HepG2 (cell line): ENCODE measurements around the gene PRR11. TPM values are rescaled to one million over a fixed set of nuclear protein-coding genes. Genes with fewer than 3 reads are reported as not detected.

Source experiments
- ATF2 ChIP-seq: sonication (generic); formaldehyde crosslinking; IDR thresholded peaks from 2 replicates; pipeline ENCODE4 v1.4.0; 2020; ENCODE audit warnings: missing genetic modification reagents
- ATF7-NPFF ChIP-seq: sonication (generic); formaldehyde crosslinking; IDR thresholded peaks from 2 replicates; pipeline ENCODE4 v1.8.1; 2023; ENCODE audit warnings: mild to moderate bottlenecking, low read depth, missing genetic modification reagents, moderate library complexity
- HINFP ChIP-seq: sonication (generic); formaldehyde crosslinking; IDR thresholded peaks from 2 replicates; pipeline ENCODE4 v1.4.0; 2020; ENCODE audit warnings: low read depth, mild to moderate bottlenecking, missing genetic modification reagents
- MAF1 ChIP-seq: sonication (generic); formaldehyde crosslinking; IDR thresholded peaks from 2 replicates; pipeline ENCODE4 v1.5.0; 2020; ENCODE audit warnings: missing genetic modification reagents, borderline replicate concordance
- MBNL3 ChIP-seq: fragments of 250-450 bp; sonication (Bioruptor Pico); conservative IDR thresholded peaks from 2 replicates; pipeline ENCODE4 v1.8.0; 2022; ENCODE audit warnings: mild to moderate bottlenecking, inconsistent platforms
- MLX ChIP-seq: IDR thresholded peaks from 2 replicates; pipeline ENCODE4 v1.6.1; 2016
- SP2 ChIP-seq: sonication (generic); formaldehyde crosslinking; IDR thresholded peaks from 2 replicates; pipeline ENCODE4 v1.5.1; 2020; ENCODE audit warnings: mild to moderate bottlenecking, missing genetic modification reagents
- TAF1 ChIP-seq: sonication (generic); formaldehyde crosslinking; IDR thresholded peaks from 2 replicates; pipeline ENCODE4 v1.4.0; 2020; ENCODE audit warnings: missing genetic modification reagents
- TMF1 ChIP-seq: sonication (generic); formaldehyde crosslinking; IDR thresholded peaks from 2 replicates; pipeline ENCODE4 v1.8.1; 2022; ENCODE audit warnings: low read depth, missing genetic modification reagents
- ZFP37 ChIP-seq: sonication (generic); formaldehyde crosslinking; IDR thresholded peaks from 2 replicates; pipeline ENCODE4 v1.4.0; 2020; ENCODE audit warnings: missing genetic modification reagents, borderline replicate concordance
- ZFP90 ChIP-seq: sonication (generic); formaldehyde crosslinking; IDR thresholded peaks from 2 replicates; pipeline ENCODE4 v1.8.0; 2022; ENCODE audit warnings: missing genetic modification reagents, mild to moderate bottlenecking, inconsistent platforms, borderline replicate concordance
- ZIK1 ChIP-seq: sonication (generic); formaldehyde crosslinking; IDR thresholded peaks from 2 replicates; pipeline ENCODE4 v1.5.0; 2020; ENCODE audit warnings: mild to moderate bottlenecking, low read depth, missing genetic modification reagents, borderline replicate concordance
- ZNF20 ChIP-seq: sonication (generic); formaldehyde crosslinking; IDR thresholded peaks from 2 replicates; pipeline ENCODE4 v1.4.0; 2020; ENCODE audit warnings: mild to moderate bottlenecking, moderate library complexity, missing genetic modification reagents
- ZNF281 ChIP-seq: sonication (generic); formaldehyde crosslinking; IDR thresholded peaks from 2 replicates; pipeline ENCODE4 v1.4.0; 2020; ENCODE audit warnings: missing genetic modification reagents, borderline replicate concordance
- ZNF3 ChIP-seq: IDR thresholded peaks from 2 replicates; pipeline ENCODE4 v1.7.0; 2017; ENCODE audit warnings: inconsistent platforms
- ZNF574 ChIP-seq: sonication (generic); formaldehyde crosslinking; IDR thresholded peaks from 2 replicates; pipeline ENCODE4 v1.4.0; 2020; ENCODE audit warnings: missing genetic modification reagents
- ZNF83 ChIP-seq: sonication (generic); formaldehyde crosslinking; IDR thresholded peaks from 2 replicates; pipeline ENCODE4 v1.4.0; 2020; ENCODE audit warnings: missing genetic modification reagents, mild to moderate bottlenecking, borderline replicate concordance
- ZSCAN31 ChIP-seq: sonication (generic); formaldehyde crosslinking; IDR thresholded peaks from 2 replicates; pipeline ENCODE4 v1.5.0; 2020; ENCODE audit warnings: low read depth, mild to moderate bottlenecking, missing genetic modification reagents
- polyA plus RNA-seq, 8 experiments: library from polyadenylated mRNA; depleted of rRNA in 3 of 8; stranded (reverse) in 7 of 8; unstranded in 1 of 8; fragments of >200 nt; fragmentation: Illumina TruSeq in 4 of 8; extraction: Trizol in 4 of 8; gene quantifications; 2 replicates each; pipeline versions ENCODE4 v1.2.1 to v1.2.3, GENCODE V29; 2011 to 2016; ENCODE audit warnings: low read depth in 4 of 8, missing spikeins in 1 of 8, mixed read lengths in 1 of 8; ENCODE audit not compliant: insufficient read depth in 1 of 8
- total RNA-seq, 5 experiments: library from RNA; depleted of rRNA; stranded (reverse); fragments of >200 nt; fragmentation: Illumina TruSeq; extraction: Trizol; gene quantifications; 2 replicates each; pipeline ENCODE4 v1.2.3, GENCODE V29; 2016; ENCODE audit warnings: low read depth in 1 of 5

Gene PRR11
- total and polyA plus RNA-seq, 2 of the 13 experiments (the other 11 are each of a cell fraction or from before 2014, with no cell fraction given): 35.7 to 39.2 TPM

- TF ChIP-seq SP2 (CRISPR knock-in tag) (peak; percentile 98), MAF1 (no peak), ZSCAN31 (CRISPR knock-in tag) (no peak), ZNF83 (CRISPR knock-in tag) (no peak; the same call in 1 of the 2 replicates), TAF1 (CRISPR knock-in tag) (peak; percentile 73), ZNF3 (CRISPR knock-in tag) (peak; percentile 73; the same call in 1 of the 2 replicates), ZNF20 (CRISPR knock-in tag) (0 out of 2 replicates have a peak, but pooled peaks have one; percentile 83), ZFP37 (no peak), ZNF281 (CRISPR knock-in tag) (peak; percentile 51), MBNL3 (CRISPR knock-in tag) (no peak), MLX (CRISPR knock-in tag) (no peak), ZNF574 (CRISPR knock-in tag) (peak; percentile 63), ATF2 (CRISPR knock-in tag) (peak; percentile 50), HINFP (peak; percentile 82), TMF1 (no peak; the same call in 1 of the 2 replicates), ZIK1 (CRISPR knock-in tag) (no peak; the same call in 1 of the 2 replicates), ATF7-NPFF (no peak; the same call in 1 of the 2 replicates), ZFP90 (CRISPR knock-in tag) (no peak)
Observed at GRCh38 chr17:59154721-59155438, 666 bp upstream of the PRR11 start, which contains the start of gene SKA2 (continued).
